ENCODE results near the gene SERPINA7. TPM values are rescaled to one million over a fixed set of nuclear protein-coding genes. Genes with fewer than 3 reads are reported as not detected.
"Not testable (repeated sequence)": the region's sequence is repeated elsewhere in the genome, so short reads cannot be mapped to it uniquely, and the experiment has no call there.

The SERPINA7 gene
- polyA plus RNA-seq, 3 donors = not detected

DNA sequence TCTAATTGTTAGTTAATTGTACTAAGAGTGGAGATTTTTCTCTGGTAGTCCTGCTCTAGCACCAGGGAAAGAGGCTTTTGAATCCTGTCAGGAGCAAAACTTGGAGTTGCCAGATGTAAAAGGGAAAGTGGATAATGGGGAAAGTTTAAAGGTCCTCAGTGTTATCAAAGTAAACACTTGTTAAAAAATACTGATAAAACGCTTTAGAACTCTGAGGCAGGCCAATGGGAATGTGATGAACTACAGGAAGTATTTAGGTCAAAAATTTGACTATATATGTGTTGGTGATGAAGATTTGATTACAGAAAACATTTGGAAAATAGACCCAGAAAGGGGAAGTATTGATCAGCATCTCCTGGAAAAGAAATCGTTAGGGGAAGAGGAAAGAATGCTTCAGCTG, 32.8 kb downstream of the SERPINA7 start:
- intact Hi-C loops (cut with micrococcal nuclease) = no loop called here
- Histone ChIP-seq H3K4me1 (ENCODE audit: control insufficient read depth in 1 of 2, insufficient read depth in 2 of 2, low read length in 2 of 2) (no peaks in the 10 kb centered on the region), H3K4me3 (replicated peaks in 1 of 3; ENCODE audit: low read depth in 2 of 3, low read length in 3 of 3) (no peak overlapping the region), H3K79me2 (ENCODE audit: insufficient read depth, low read length) (no peaks in the 10 kb centered on the region), H3K9me3 (replicated peaks in 1 of 2; ENCODE audit: control insufficient read depth in 1 of 2, insufficient read depth in 1 of 2, low read length in 2 of 2) (no peaks in the 10 kb centered on the region), H3K9ac (ENCODE audit: insufficient read depth, low read length, poor library complexity, severe bottlenecking) (no peak overlapping the region), H2AFZ (ENCODE audit: insufficient read depth, low read depth, low read length, poor library complexity, severe bottlenecking) (no peak overlapping the region), H3K27ac (ENCODE audit: low read depth in 1 of 2, low read length in 2 of 2) (no peak overlapping the region), H3K4me2 (replicated peaks; ENCODE audit: extremely low read depth, low read length, poor library complexity, severe bottlenecking) (no peak overlapping the region), H3K27me3 (ENCODE audit: control insufficient read depth in 2 of 2, insufficient read depth in 2 of 2, low read length in 2 of 2) (no peaks in the 10 kb centered on the region), H4K20me1 (ENCODE audit: insufficient read depth, low read length) (no peaks in the 10 kb centered on the region), H3K36me3 (replicated peaks in 1 of 2; ENCODE audit: control insufficient read depth in 1 of 2, insufficient read depth in 2 of 2, low read length in 2 of 2) (no peaks in the 10 kb centered on the region)
- H3K36me3 Mint-ChIP-seq = no peaks in the 10 kb centered on the region
- TF ChIP-seq CTCF (IDR thresholded peaks at IDR 0.05) = no peak
- H3K27ac Mint-ChIP-seq = no peak overlapping the region
- peaks cover 0 to 2% (median 1%) of the 10 kb centered on the region in 3 donors for H3K27me3 Mint-ChIP-seq (ENCODE audit: low read depth in 3 of 3)
- 100% methylated on average over 1 of the region's 2 CpGs for WGBS (ENCODE audit: insufficient coverage)
- H3K4me3 Mint-ChIP-seq = no peak overlapping the region
- no peak for DNase-seq
- no peaks in the 10 kb centered on the region for H3K4me1 Mint-ChIP-seq
- peaks cover 0 to 5% (median 1%) of the 10 kb centered on the region in 7 donors for H3K9me3 Mint-ChIP-seq

DNA sequence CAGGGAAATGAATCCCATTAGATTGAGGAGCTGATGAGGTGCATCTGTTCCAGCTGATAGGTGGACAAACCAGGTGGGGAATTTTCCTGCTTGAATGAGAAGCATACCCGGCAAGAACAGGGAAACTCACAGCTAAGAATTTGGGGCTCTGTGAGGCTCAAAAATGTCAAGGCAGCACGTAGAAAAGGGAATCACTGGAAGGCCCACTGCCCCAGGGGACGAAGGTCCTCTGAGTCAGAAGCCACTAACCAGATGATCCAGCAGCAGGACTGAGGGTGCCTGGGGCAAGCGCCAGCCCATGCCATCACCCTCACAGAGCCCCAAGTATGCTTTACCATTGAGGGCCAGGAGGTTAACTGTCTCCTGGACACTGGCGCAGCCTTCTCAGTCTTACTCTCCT, 37.9 kb downstream of the SERPINA7 start:
- H3K27me3 ChIP-seq (ENCODE audit: control insufficient read depth in 2 of 2, insufficient read depth in 2 of 2, low read length in 2 of 2); H3K27me3 Mint-ChIP-seq (ENCODE audit: low read depth in 3 of 3); H3K4me1 ChIP-seq (ENCODE audit: control insufficient read depth in 1 of 2, insufficient read depth in 2 of 2, low read length in 2 of 2); H3K79me2 ChIP-seq (ENCODE audit: insufficient read depth, low read length); H3K36me3 ChIP-seq (replicated peaks in 1 of 2; ENCODE audit: control insufficient read depth in 1 of 2, insufficient read depth in 2 of 2, low read length in 2 of 2); H3K27ac Mint-ChIP-seq; H2AFZ ChIP-seq (ENCODE audit: insufficient read depth, low read depth, low read length, poor library complexity, severe bottlenecking); H3K4me3 ChIP-seq (replicated peaks in 1 of 3; ENCODE audit: low read depth in 2 of 3, low read length in 3 of 3); H4K20me1 ChIP-seq (ENCODE audit: insufficient read depth, low read length); H3K4me1 Mint-ChIP-seq; H3K4me2 ChIP-seq (replicated peaks; ENCODE audit: extremely low read depth, low read length, poor library complexity, severe bottlenecking); intact Hi-C loops (cut with micrococcal nuclease); H3K36me3 Mint-ChIP-seq; H3K9ac ChIP-seq (ENCODE audit: insufficient read depth, low read length, poor library complexity, severe bottlenecking); H3K4me3 Mint-ChIP-seq; H3K9me3 Mint-ChIP-seq; H3K27ac ChIP-seq (ENCODE audit: low read depth in 1 of 2, low read length in 2 of 2); DNase-seq; H3K9me3 ChIP-seq (replicated peaks in 1 of 2; ENCODE audit: control insufficient read depth in 1 of 2, insufficient read depth in 1 of 2, low read length in 2 of 2): not testable (repeated sequence)
- WGBS (ENCODE audit: insufficient coverage) = no CpG with 5 or more reads among the region's 5 CpGs

Measured in CD14-positive monocyte (primary cell).